CD4-positive, alpha-beta T cell (primary cell): ENCODE results near the gene LAG3. TPM values are rescaled to one million over a fixed set of nuclear protein-coding genes. Genes with fewer than 3 reads are reported as not detected.

Source experiments
- ATAC-seq: fragments of 200-7000 bp; cut with Tn5 transposase; one replicate; pipeline ENCODE4 v1.10.0; 2022; ENCODE audit warnings: mild to moderate bottlenecking; ENCODE audit not compliant: poor library complexity
- CTCF ChIA-PET: fragments of 350-600 bp; sonication (Branson Sonifier 250); formaldehyde crosslinking; loops from one replicate; lab custom pipeline; 2021; ENCODE audit warnings: antibody characterized with exemption, inconsistent platforms; lab: Charles Lee
- POLR2A ChIA-PET: fragments of 350-600 bp; sonication (Branson Sonifier 250); formaldehyde crosslinking; loops from one replicate; lab custom pipeline; 2021; ENCODE audit warnings: antibody characterized with exemption, inconsistent platforms; lab: Charles Lee
- DNase-seq, 14 experiments: peaks; one replicate each; pipeline ENCODE4 v3.0.0-alpha.2; 2013 to 2020; ENCODE audit warnings: mixed read lengths in 2 of 14
- H3K27ac ChIP-seq, 2 donors: one replicate each; pipeline versions ENCODE4 v1.5.1 to v1.7.0; 2013; ENCODE audit warnings: low read length in 2 of 2, low read depth in 1 of 2, mild to moderate bottlenecking in 1 of 2
- H3K27me3 ChIP-seq, 2 experiments: 1 replicate in 1 of 2; 2 replicates in 1 of 2; pipeline versions ENCODE4 v1.6.1 to v1.7.0; 2013; ENCODE audit warnings: low read length in 2 of 2, control low read depth in 1 of 2, mild to moderate bottlenecking in 1 of 2, moderate library complexity in 1 of 2; ENCODE audit not compliant: insufficient read depth in 2 of 2, control insufficient read depth in 1 of 2
- H3K36me3 ChIP-seq: one replicate; pipeline ENCODE4 v1.6.1; 2013; ENCODE audit warnings: low read length, control low read depth; ENCODE audit not compliant: insufficient read depth
- H3K4me1 ChIP-seq: one replicate; pipeline ENCODE4 v1.6.1; 2013; ENCODE audit warnings: low read length, control low read depth; ENCODE audit not compliant: insufficient read depth
- H3K4me3 ChIP-seq: one replicate; pipeline ENCODE4 v1.5.1; 2013; ENCODE audit warnings: mild to moderate bottlenecking, low read length, moderate library complexity
- H3K9me3 ChIP-seq, 2 experiments: 1 replicate in 1 of 2; 2 replicates in 1 of 2; pipeline versions ENCODE4 v1.6.1 to v1.7.0; 2013; ENCODE audit warnings: low read length in 2 of 2, mild to moderate bottlenecking in 2 of 2, control low read depth in 1 of 2, moderate library complexity in 1 of 2; ENCODE audit not compliant: control insufficient read depth in 1 of 2, insufficient read depth in 1 of 2
- H3K27ac Mint-ChIP-seq: one replicate; pipeline ENCODE4 v1.8.0; 2020; ENCODE audit warnings: mixed read lengths
- H3K27me3 Mint-ChIP-seq: one replicate; pipeline ENCODE4 v1.8.0; 2021; ENCODE audit warnings: mixed read lengths
- H3K36me3 Mint-ChIP-seq: one replicate; pipeline ENCODE4 v1.8.0; 2021; ENCODE audit warnings: low read depth, mixed read lengths
- H3K4me1 Mint-ChIP-seq: one replicate; pipeline ENCODE4 v1.8.0; 2021; ENCODE audit warnings: low read depth, mixed read lengths
- H3K4me3 Mint-ChIP-seq: one replicate; pipeline ENCODE4 v1.8.0; 2020; ENCODE audit warnings: mild to moderate bottlenecking, mixed read lengths
- H3K9me3 Mint-ChIP-seq: one replicate; pipeline ENCODE4 v1.8.0; 2020; ENCODE audit warnings: mixed read lengths
- CTCF ChIP-seq: fragments of 200-600 bp; IDR thresholded peaks from one replicate; pipeline ENCODE4 v1.8.0; 2022; ENCODE audit warnings: antibody characterized with exemption, mild to moderate bottlenecking
- intact Hi-C, 2 experiments: fragments of 100-400 bp; cut with DNase I in 1 of 2; cut with micrococcal nuclease in 1 of 2; formaldehyde crosslinking; loops; one replicate each; pipeline versions ENCODE4 v1.15.1 to v1.9.0; 2023 to 2025; cut with DNase I, micrococcal nuclease
- total RNA-seq, 174 experiments: library from RNA in 2 of 174; stranded (reverse) in 2 of 174; gene quantifications; one replicate each; pipeline ENCODE4 v1.2.3 and lab custom pipeline; 2021 to 2026

The LAG3 gene
- total RNA-seq, 2 experiments from 2014 or later: 0.82 to 1.4 TPM

GRCh38 chr12:6822426-6823135, 50.3 kb downstream of the LAG3 start:
- peaks cover 36% of the 10 kb centered on the region for H3K36me3 Mint-ChIP-seq
- POLR2A ChIA-PET: interaction anchor here (0.9 to 2.4 kb wide), 2 partner anchors 12 to 33 kb away, joined by 3 to 18 read pairs; partner anchors contain the start of gene CD4
- Histone ChIP-seq H3K4me1 (peaks cover 35% of the 10 kb centered on the region), H3K4me3 (no peak overlapping the region), H3K9me3 (no peaks in the 10 kb centered on the region), H3K27ac (no peak overlapping the region), H3K27me3 (peaks cover 18 to 19% of the 10 kb centered on the region in 2 experiments), H3K36me3 (peaks cover 22% of the 10 kb centered on the region)
- intact Hi-C loops: no loop called here
- DNase-seq (no peak), ATAC-seq (no peak)
- peaks cover 22% of the 10 kb centered on the region for H3K4me1 Mint-ChIP-seq
- CTCF ChIA-PET: no interaction called here
- peaks cover 32% of the 10 kb centered on the region for H3K27me3 Mint-ChIP-seq
- no peak for TF ChIP-seq CTCF
- H3K9me3 Mint-ChIP-seq: no peaks in the 10 kb centered on the region
- no peak overlapping the region for H3K27ac Mint-ChIP-seq
- H3K4me3 Mint-ChIP-seq: peak overlapping the region; percentile 36

GRCh38 chr12:6823182-6824084, 51.1 kb downstream of the LAG3 start:
- H3K27me3 ChIP-seq: peaks cover 19 to 20% of the 10 kb centered on the region in 2 experiments
- DNase-seq: peak in 1 of 14 experiments; percentile 14
- intact Hi-C loops: loop anchor here in 1 of 2 experiments (2.0 kb wide), 1 partner anchor 205 kb away; no protein-coding TSS in a partner anchor

More at GRCh38 chr12:6823182-6824084, 51.1 kb downstream of the LAG3 start:
- no peak overlapping the region for H3K27ac ChIP-seq
- no peak overlapping the region for H3K27ac Mint-ChIP-seq
- H3K36me3 Mint-ChIP-seq: peaks cover 28% of the 10 kb centered on the region
- H3K4me1 Mint-ChIP-seq: peaks cover 27% of the 10 kb centered on the region
- ATAC-seq: no peak
- no peak for TF ChIP-seq CTCF
- no peaks in the 10 kb centered on the region for H3K9me3 ChIP-seq
- ChIA-PET POLR2A (interaction anchor here (0.6 to 8.0 kb wide), 2 partner anchors 70 to 134 kb away, joined by 3 to 57 read pairs; partner anchors contain the start of genes MLF2 and ZNF384), CTCF (interaction anchor here (1.8 kb wide), 1 partner anchor 70 kb away, joined by 8 read pairs; the partner anchor contains the start of gene MLF2)
- peaks cover 14% of the 10 kb centered on the region for H3K36me3 ChIP-seq
- peaks cover 41% of the 10 kb centered on the region for H3K4me1 ChIP-seq
- peak overlapping the region; percentile 36 for H3K4me3 Mint-ChIP-seq
- H3K9me3 Mint-ChIP-seq: no peaks in the 10 kb centered on the region
- H3K27me3 Mint-ChIP-seq: peaks cover 32% of the 10 kb centered on the region
- H3K4me3 ChIP-seq: no peak overlapping the region
